Osteocyte (in vitro differentiated cells): ENCODE data around the gene NKRF. TPM values are rescaled to one million over a fixed set of nuclear protein-coding genes. Genes with fewer than 3 reads are reported as not detected.

ENCODE experiments used
- DNase-seq: peaks from one replicate; pipeline ENCODE4 v3.0.0; 2021; ENCODE audit warnings: mixed read lengths; ENCODE audit not compliant: unreplicated experiment; ENCODE audit errors: extremely low spot score
- H3K27ac Mint-ChIP-seq: one replicate; pipeline ENCODE4 v1.8.0; 2021; ENCODE audit warnings: mild to moderate bottlenecking, mixed read lengths; ENCODE audit not compliant: unreplicated experiment
- H3K27me3 Mint-ChIP-seq: one replicate; pipeline ENCODE4 v1.8.0; 2021; ENCODE audit warnings: mixed read lengths; ENCODE audit not compliant: unreplicated experiment
- H3K36me3 Mint-ChIP-seq: one replicate; pipeline ENCODE4 v1.8.0; 2021; ENCODE audit warnings: mixed read lengths; ENCODE audit not compliant: unreplicated experiment
- H3K4me1 Mint-ChIP-seq: one replicate; pipeline ENCODE4 v1.8.0; 2021; ENCODE audit warnings: mixed read lengths; ENCODE audit not compliant: unreplicated experiment
- H3K4me3 Mint-ChIP-seq: one replicate; pipeline ENCODE4 v1.8.0; 2021; ENCODE audit warnings: mild to moderate bottlenecking, moderate library complexity, mixed read lengths; ENCODE audit not compliant: unreplicated experiment
- H3K9me3 Mint-ChIP-seq: one replicate; pipeline ENCODE4 v1.8.0; 2021; ENCODE audit warnings: mixed read lengths; ENCODE audit not compliant: unreplicated experiment
- CTCF ChIP-seq: fragments of 200-600 bp; sonication (generic); IDR thresholded peaks from 2 replicates; pipeline ENCODE4 v1.5.0; 2021; ENCODE audit warnings: antibody characterized with exemption, mild to moderate bottlenecking, moderate library complexity
- total RNA-seq: library from RNA; stranded (reverse); gene quantifications from 2 replicates; pipeline ENCODE4 v1.2.1, GENCODE V29; 2021

The NKRF gene
- total RNA-seq, 1 donor from 2014 or later, result 10.6 TPM

DNA sequence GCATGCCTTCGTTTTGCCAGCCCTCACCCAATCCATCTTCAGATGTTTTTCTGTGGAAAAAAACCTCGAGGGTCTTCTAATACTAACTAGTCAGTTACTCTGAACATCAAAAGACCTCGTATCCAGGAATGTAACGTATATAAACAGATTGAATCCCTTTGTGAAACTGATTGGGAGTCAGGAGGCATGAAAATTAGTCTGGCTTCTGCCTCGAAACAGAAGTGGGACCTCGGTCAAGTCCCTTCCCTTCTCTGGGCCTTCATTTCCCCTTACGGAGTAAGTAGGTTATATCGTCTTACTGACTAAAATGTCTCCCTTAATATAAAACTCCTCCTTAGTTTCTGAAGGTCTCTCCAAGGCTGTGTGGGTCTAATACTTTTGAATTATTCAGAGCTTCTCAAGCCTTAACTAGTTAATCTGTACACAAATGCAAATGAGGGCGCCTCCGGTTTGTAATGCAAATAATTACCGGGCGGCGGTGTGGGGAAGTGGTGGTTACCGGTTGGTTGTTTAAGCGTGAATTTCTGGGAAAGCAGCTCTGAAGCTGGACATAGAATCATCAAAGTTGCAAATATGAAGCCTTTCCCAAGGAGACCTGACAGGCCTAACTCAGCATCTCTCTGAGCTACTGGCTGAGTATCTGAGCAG lies 11.4 kb upstream of the NKRF start:
- H3K4me1 Mint-ChIP-seq, result peaks cover 15% of the 10 kb centered on the region
- no peak for TF ChIP-seq CTCF
- peaks cover 3% of the 10 kb centered on the region for H3K36me3 Mint-ChIP-seq
- H3K27ac Mint-ChIP-seq, result no peak overlapping the region
- H3K9me3 Mint-ChIP-seq, result peaks cover 5% of the 10 kb centered on the region
- no peak overlapping the region for H3K4me3 Mint-ChIP-seq
- H3K27me3 Mint-ChIP-seq, result no peaks in the 10 kb centered on the region
- DNase-seq, result no peak

DNA sequence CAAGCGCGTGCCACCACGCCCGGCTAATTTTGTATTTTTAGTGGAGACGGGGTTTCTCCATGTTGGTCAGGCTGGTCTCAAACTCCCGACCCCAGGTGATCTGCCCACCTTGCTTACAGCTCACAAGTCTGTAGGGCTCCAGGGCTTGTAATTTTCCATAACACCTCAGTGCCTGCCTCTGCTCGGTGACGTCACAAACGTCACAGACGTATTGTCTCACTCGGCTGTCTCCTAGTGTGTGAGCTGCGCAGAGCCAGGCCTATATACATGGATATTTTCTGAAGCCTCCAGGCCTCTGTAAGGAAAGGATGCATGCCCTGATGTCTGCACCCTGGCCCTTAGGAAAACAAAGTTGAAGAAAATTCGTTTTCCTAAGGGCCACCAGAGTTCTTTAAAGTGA lies 8.6 kb upstream of the NKRF start:
- H3K4me3 Mint-ChIP-seq, result no peak overlapping the region
- TF ChIP-seq CTCF, result no peak
- H3K27ac Mint-ChIP-seq, result no peak overlapping the region
- no peaks in the 10 kb centered on the region for H3K27me3 Mint-ChIP-seq
- peaks cover 4% of the 10 kb centered on the region for H3K4me1 Mint-ChIP-seq
- no peak for DNase-seq
- peaks cover 5% of the 10 kb centered on the region for H3K9me3 Mint-ChIP-seq
- peaks cover 3% of the 10 kb centered on the region for H3K36me3 Mint-ChIP-seq

GRCh38 chrX:119607018-119607389 lies 780 bp upstream of the NKRF start:
- DNase-seq, result peak; percentile 19
- Mint-ChIP-seq H3K27ac (peak overlapping the region; percentile 94), H3K36me3 (no peaks in the 10 kb centered on the region), H3K4me3 (peak overlapping the region; percentile 86), H3K9me3 (peaks cover 6% of the 10 kb centered on the region), H3K27me3 (no peaks in the 10 kb centered on the region), H3K4me1 (peaks cover 11% of the 10 kb centered on the region)
- no peak for TF ChIP-seq CTCF

GRCh38 chrX:119605464-119606279 lies 552 bp downstream of the NKRF start:
- DNase-seq, result no peak
- H3K4me1 Mint-ChIP-seq, result peaks cover 11% of the 10 kb centered on the region
- no peaks in the 10 kb centered on the region for H3K36me3 Mint-ChIP-seq
- no peaks in the 10 kb centered on the region for H3K27me3 Mint-ChIP-seq
- TF ChIP-seq CTCF, result no peak
- peak overlapping the region; percentile 89 for H3K4me3 Mint-ChIP-seq
- H3K27ac Mint-ChIP-seq, result peak overlapping the region; percentile 94
- H3K9me3 Mint-ChIP-seq, result peaks cover 6% of the 10 kb centered on the region

GRCh38 chrX:119604766-119605463 lies 1.3 kb downstream of the NKRF start:
- peaks cover 6% of the 10 kb centered on the region for H3K9me3 Mint-ChIP-seq
- H3K27ac Mint-ChIP-seq, result peak overlapping the region; percentile 60
- H3K36me3 Mint-ChIP-seq, result no peaks in the 10 kb centered on the region
- DNase-seq, result peak; percentile 42
- peak overlapping the region; percentile 89 for H3K4me3 Mint-ChIP-seq
- H3K27me3 Mint-ChIP-seq, result no peaks in the 10 kb centered on the region
- H3K4me1 Mint-ChIP-seq, result peaks cover 11% of the 10 kb centered on the region
- TF ChIP-seq CTCF, result no peak
